SU-DHL-6 (cell line): ENCODE results near the gene PRKCE.
"Not testable (repeated sequence)": the region's sequence is repeated elsewhere in the genome, so short reads cannot be mapped to it uniquely, and the experiment has no call there.

Experiments
- H2AFZ ChIP-seq: fragments of 200-600 bp; sonication (generic); 2 replicates; pipeline ENCODE4 v1.6.1; 2014; ENCODE audit warnings: low read depth, mild to moderate bottlenecking, moderate library complexity, mixed read lengths, antibody characterized with exemption, low read length; ENCODE audit not compliant: severe bottlenecking
- H3F3A ChIP-seq: fragments of 200-600 bp; shearing (Covaris generic); 2 replicates; pipeline ENCODE4 v1.6.0; 2016; ENCODE audit warnings: antibody characterized with exemption, mild to moderate bottlenecking; ENCODE audit not compliant: insufficient read depth
- H3K27ac ChIP-seq: fragments of 200-600 bp; sonication (generic); 2 replicates; pipeline ENCODE4 v1.5.1; 2016; ENCODE audit warnings: low read depth, mild to moderate bottlenecking, low read length, moderate library complexity, mixed read lengths
- H3K27me3 ChIP-seq: fragments of 200-600 bp; sonication (generic), shearing (Covaris generic); 2 replicates; pipeline ENCODE4 v1.6.0; 2014; ENCODE audit warnings: mild to moderate bottlenecking, low read length
- H3K36me3 ChIP-seq: fragments of 200-600 bp; sonication (generic); 2 replicates; pipeline ENCODE4 v1.6.1; 2014; ENCODE audit warnings: mild to moderate bottlenecking, low read length, mixed read lengths
- H3K4me2 ChIP-seq: fragments of 300-600, 200-600 bp; shearing (Covaris generic), sonication (generic); 2 replicates; pipeline ENCODE4 v1.6.0; 2014; ENCODE audit warnings: low read length, low read depth, mild to moderate bottlenecking; ENCODE audit not compliant: poor library complexity, severe bottlenecking
- H3K4me3 ChIP-seq: fragments of 200-600 bp; sonication (generic); 2 replicates; pipeline ENCODE4 v1.5.1; 2014; ENCODE audit warnings: antibody characterized with exemption, low read length, mild to moderate bottlenecking, mixed read lengths; ENCODE audit not compliant: insufficient read depth, poor library complexity, severe bottlenecking
- H3K79me2 ChIP-seq: fragments of 200-600 bp; sonication (generic); 2 replicates; pipeline ENCODE4 v1.6.1; 2014; ENCODE audit warnings: mild to moderate bottlenecking, low read length, moderate library complexity; ENCODE audit not compliant: insufficient read depth
- H3K9ac ChIP-seq: fragments of 200-600 bp; sonication (generic); 2 replicates; pipeline ENCODE4 v1.7.0; 2014; ENCODE audit warnings: mild to moderate bottlenecking, low read length
- H3K9me2 ChIP-seq: fragments of 200-600 bp; sonication (generic); replicated peaks from 2 replicates; pipeline ENCODE4 v1.6.1; 2014; ENCODE audit warnings: low read length; ENCODE audit not compliant: insufficient read depth
- H3K9me3 ChIP-seq: fragments of 200-600 bp; sonication (generic); 2 replicates; pipeline ENCODE4 v1.6.1; 2014; ENCODE audit warnings: low read length, mixed read lengths; ENCODE audit not compliant: insufficient read depth
- H4K20me1 ChIP-seq: fragments of 200-600 bp; sonication (generic); 2 replicates; pipeline ENCODE4 v1.6.1; 2014; ENCODE audit warnings: low read depth, mild to moderate bottlenecking, antibody characterized with exemption, low read length, moderate library complexity, mixed read lengths
- EZH2phosphoT487 ChIP-seq: fragments of 200-600 bp; sonication (generic), shearing (Covaris generic); conservative IDR thresholded peaks from 2 replicates; pipeline ENCODE4 v1.6.1; 2018; ENCODE audit warnings: mild to moderate bottlenecking, antibody characterized with exemption, low read length, moderate library complexity, mixed read lengths
- TF ChIP-seq, protein P1 (sequence below): fragments of 200-600 bp; sonication (generic); IDR thresholded peaks from one replicate; pipeline ENCODE4 v1.5.1; 2017; ENCODE audit warnings: antibody characterized with exemption, mild to moderate bottlenecking, low read length, moderate library complexity; ENCODE audit not compliant: insufficient read depth, poor library complexity, severe bottlenecking

The PRKCE gene

GRCh38 chr2:45889620-45890370 lies 238.3 kb downstream of the PRKCE start:
- TF ChIP-seq, protein P1, sequence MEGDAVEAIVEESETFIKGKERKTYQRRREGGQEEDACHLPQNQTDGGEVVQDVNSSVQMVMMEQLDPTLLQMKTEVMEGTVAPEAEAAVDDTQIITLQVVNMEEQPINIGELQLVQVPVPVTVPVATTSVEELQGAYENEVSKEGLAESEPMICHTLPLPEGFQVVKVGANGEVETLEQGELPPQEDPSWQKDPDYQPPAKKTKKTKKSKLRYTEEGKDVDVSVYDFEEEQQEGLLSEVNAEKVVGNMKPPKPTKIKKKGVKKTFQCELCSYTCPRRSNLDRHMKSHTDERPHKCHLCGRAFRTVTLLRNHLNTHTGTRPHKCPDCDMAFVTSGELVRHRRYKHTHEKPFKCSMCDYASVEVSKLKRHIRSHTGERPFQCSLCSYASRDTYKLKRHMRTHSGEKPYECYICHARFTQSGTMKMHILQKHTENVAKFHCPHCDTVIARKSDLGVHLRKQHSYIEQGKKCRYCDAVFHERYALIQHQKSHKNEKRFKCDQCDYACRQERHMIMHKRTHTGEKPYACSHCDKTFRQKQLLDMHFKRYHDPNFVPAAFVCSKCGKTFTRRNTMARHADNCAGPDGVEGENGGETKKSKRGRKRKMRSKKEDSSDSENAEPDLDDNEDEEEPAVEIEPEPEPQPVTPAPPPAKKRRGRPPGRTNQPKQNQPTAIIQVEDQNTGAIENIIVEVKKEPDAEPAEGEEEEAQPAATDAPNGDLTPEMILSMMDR, result no peak
- no peak for TF ChIP-seq EZH2phosphoT487
- Histone ChIP-seq H3K9me3 (no peaks in the 10 kb centered on the region), H3K36me3 (no peaks in the 10 kb centered on the region), H3K9ac (no peak overlapping the region), H3K27me3 (no peaks in the 10 kb centered on the region), H3K4me2 (no peak overlapping the region), H3K4me3 (no peak overlapping the region), H4K20me1 (no peaks in the 10 kb centered on the region), H3K27ac (no peak overlapping the region), H2AFZ (no peak overlapping the region), H3F3A (no peaks in the 10 kb centered on the region), H3K79me2 (no peaks in the 10 kb centered on the region), H3K9me2 (no peaks in the 10 kb centered on the region)

GRCh38 chr2:45890371-45890646 lies 238.8 kb downstream of the PRKCE start:
- not testable (repeated sequence) for H4K20me1 ChIP-seq, H2AFZ ChIP-seq, H3K27me3 ChIP-seq, H3K4me3 ChIP-seq, H3K9ac ChIP-seq, H3K36me3 ChIP-seq, H3K9me3 ChIP-seq, H3F3A ChIP-seq, H3K27ac ChIP-seq, H3K4me2 ChIP-seq, H3K79me2 ChIP-seq, H3K9me2 ChIP-seq

DNA sequence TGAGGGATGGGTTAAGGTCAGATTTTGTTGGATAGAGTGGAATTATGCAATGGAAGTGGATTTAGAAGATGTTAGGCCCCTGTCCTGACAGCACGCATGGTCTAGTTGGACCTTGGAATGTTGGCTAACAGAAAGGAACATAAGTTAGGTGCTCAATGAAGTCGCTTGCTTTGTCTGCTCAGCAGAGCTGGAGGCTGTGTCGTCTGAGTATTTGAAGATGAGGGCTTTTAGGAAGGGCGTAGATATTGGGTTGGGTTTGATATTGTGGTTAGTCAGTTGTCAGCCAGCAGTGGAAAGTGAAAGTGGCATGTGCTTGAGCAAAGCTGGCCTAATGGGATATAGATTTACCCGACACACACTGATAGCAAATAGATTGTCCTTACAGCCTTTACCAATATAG lies 239.3 kb downstream of the PRKCE start:
- TF ChIP-seq, protein P1, result no peak
- no peak for TF ChIP-seq EZH2phosphoT487
- no peaks in the 10 kb centered on the region for H3K9me3 ChIP-seq
- H3K79me2 ChIP-seq, result no peaks in the 10 kb centered on the region
- H3K36me3 ChIP-seq, result no peaks in the 10 kb centered on the region
- no peak overlapping the region for H3K4me2 ChIP-seq
- H2AFZ ChIP-seq, result no peak overlapping the region
- H4K20me1 ChIP-seq, result no peaks in the 10 kb centered on the region
- H3K9me2 ChIP-seq, result no peaks in the 10 kb centered on the region
- no peaks in the 10 kb centered on the region; the same call in 1 of the 2 replicates for H3K27me3 ChIP-seq
- no peaks in the 10 kb centered on the region for H3F3A ChIP-seq
- no peak overlapping the region for H3K4me3 ChIP-seq
- no peak overlapping the region for H3K27ac ChIP-seq
- no peak overlapping the region for H3K9ac ChIP-seq

- H3K9me2 ChIP-seq, result no peaks in the 10 kb centered on the region
- H3K4me2 ChIP-seq, result no peak overlapping the region
- H3K27ac ChIP-seq, result no peak overlapping the region
- H3K4me3 ChIP-seq, result no peak overlapping the region
- no peaks in the 10 kb centered on the region; the same call in 1 of the 2 replicates for H3K27me3 ChIP-seq
- no peaks in the 10 kb centered on the region for H3K79me2 ChIP-seq
- no peaks in the 10 kb centered on the region for H3K9me3 ChIP-seq
- H2AFZ ChIP-seq, result no peak overlapping the region
- no peak overlapping the region for H3K9ac ChIP-seq
- no peak for TF ChIP-seq EZH2phosphoT487
- TF ChIP-seq, protein P1, result no peak
- no peaks in the 10 kb centered on the region for H3F3A ChIP-seq
- H4K20me1 ChIP-seq, result no peaks in the 10 kb centered on the region
- no peaks in the 10 kb centered on the region for H3K36me3 ChIP-seq
Measured at GRCh38 chr2:45891719-45892424, 240.4 kb downstream of the PRKCE start.
